NCI-H146 treated with DMSO at 0.1 percent for 48 hours (cell line): ENCODE measurements around the gene SEMA4C.

Experiments used
- DNase-seq: peaks from one replicate; lab custom pipeline; 2025; ENCODE audit not compliant: unreplicated experiment; lab: John Stamatoyannopoulos, UW

SEMA4C gene

DNA sequence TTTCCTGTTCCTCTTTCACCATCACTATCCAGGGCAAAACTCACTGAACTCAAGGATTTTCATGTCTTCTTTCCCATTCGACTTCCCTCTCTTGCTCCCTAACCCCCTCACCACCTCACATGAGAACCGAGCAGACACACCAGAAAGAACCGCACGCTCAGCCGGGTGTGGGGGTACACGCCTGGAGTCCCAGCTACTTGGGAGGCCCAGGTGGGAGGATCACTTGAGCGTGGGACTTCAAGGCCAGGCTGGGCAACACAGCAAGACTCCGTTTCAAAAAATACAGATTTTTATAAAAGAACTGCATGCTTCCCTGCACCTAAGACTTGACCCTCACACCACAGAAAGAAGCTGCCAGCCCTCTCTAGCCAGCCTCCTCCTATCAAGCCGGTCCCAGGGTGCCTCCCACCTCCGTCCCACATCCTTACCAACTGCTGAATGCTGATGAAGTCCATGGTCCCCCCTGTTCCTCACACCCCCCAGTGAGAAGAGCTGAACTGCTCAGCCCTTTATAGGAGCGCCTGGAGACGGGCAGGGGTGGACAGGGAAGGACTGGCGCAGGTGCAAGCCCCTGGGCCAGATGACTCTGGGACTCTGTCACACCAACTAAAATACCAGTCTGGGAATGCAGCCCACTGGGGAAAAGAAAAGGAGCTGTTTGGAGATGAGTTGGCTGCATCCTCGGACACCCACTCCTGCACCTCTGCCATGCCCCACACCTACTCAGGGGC lies 26.2 kb downstream of the SEMA4C start, which contains the start of gene ANKRD23:
ANKRD23 (minus strand) TSS at position 484 of the 731 bp plus-strand sequence; CDS start at position 455, 29 bp downstream.
- no peak for DNase-seq

DNA sequence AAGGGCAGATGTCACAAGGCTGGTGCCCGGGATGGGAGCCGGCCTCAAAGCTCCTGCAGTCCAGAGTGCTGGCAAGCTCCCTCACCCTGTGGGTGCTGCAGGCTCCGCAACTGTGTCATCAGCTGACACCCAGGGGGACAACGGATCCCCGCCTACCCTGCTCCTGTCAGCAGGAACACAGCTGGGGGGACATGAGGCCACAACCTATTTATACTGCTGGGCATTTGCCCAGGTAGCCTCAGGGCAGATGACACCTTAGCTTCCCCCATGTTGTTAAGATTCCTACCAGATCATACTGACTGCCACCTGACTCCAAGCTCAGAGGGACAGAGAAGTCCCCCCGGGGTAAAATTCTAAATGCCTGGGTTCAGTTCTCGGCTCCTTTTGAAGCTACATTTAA lies 27.3 kb downstream of the SEMA4C start:
- peak; percentile 75 for DNase-seq

DNA sequence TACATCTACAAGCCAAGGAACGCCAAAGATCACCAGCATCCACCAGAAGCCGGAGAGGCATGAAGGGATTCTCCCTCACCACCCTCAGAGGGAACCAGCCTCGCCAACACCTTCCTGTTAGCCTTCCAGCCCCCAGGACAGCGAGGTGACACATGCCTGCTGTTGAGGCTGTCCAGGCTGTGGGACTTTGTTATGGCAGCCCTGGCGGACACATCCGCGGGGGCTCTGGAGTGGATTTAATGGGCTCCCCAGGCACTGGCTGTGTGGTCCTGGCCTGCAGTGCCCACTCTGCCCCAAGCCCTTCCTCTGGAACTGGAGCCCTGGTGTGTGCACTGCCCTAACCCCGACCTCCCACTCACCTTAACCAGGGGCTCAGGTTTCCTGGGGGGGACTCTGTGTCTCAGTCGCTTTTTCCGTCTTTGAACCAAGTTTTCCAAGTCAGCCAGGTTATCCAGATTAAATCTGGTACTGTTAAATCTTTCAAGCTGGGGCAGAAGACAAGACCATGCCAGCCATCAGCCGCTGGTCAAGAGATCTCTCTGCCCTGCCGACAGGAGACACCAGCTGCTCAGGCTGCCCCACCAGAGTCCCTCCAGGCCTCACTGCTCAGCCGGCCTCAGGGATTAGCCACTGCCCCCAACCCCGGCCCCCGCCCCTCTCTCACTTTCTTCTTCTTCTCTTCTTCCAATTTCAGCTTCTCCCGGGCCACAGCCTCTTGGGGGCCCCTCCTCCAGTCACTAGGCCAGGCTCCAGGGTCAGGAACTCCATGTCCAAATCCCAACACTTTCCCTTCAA lies 28.0 kb downstream of the SEMA4C start:
- no peak for DNase-seq

GRCh38 chr2:96839875-96840850 lies 29.7 kb downstream of the SEMA4C start:
- DNase-seq: no peak

DNA sequence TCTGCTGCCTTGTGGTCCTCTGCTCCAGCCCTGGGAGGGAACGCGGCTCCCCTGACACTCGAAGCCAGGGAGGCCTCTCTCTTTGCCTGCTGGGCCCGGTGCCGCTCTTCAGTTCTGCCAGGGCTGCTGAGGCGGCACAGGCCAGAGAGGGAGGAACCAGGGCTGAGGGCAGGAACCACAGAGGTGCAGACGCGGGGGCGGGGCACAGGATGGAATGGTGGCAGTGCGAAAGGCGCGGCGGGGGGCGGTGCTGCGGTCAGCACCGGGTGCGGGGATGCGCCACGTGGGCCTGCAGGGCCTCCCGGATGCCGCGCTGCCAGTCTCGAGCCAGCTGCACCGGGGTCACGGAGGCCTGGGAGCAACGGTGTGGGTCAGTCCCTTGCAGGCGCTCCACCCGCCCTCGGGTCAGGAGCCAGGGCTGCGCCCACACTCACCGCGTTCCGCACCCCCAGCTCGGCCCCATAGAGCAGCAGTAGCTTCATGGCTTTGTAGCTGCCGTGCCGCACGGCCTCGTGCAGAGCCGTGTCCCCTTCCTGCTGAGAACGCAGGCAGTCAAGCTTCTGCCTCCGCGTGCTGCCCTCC lies 30.5 kb downstream of the SEMA4C start:
- DNase-seq: no peak

DNA sequence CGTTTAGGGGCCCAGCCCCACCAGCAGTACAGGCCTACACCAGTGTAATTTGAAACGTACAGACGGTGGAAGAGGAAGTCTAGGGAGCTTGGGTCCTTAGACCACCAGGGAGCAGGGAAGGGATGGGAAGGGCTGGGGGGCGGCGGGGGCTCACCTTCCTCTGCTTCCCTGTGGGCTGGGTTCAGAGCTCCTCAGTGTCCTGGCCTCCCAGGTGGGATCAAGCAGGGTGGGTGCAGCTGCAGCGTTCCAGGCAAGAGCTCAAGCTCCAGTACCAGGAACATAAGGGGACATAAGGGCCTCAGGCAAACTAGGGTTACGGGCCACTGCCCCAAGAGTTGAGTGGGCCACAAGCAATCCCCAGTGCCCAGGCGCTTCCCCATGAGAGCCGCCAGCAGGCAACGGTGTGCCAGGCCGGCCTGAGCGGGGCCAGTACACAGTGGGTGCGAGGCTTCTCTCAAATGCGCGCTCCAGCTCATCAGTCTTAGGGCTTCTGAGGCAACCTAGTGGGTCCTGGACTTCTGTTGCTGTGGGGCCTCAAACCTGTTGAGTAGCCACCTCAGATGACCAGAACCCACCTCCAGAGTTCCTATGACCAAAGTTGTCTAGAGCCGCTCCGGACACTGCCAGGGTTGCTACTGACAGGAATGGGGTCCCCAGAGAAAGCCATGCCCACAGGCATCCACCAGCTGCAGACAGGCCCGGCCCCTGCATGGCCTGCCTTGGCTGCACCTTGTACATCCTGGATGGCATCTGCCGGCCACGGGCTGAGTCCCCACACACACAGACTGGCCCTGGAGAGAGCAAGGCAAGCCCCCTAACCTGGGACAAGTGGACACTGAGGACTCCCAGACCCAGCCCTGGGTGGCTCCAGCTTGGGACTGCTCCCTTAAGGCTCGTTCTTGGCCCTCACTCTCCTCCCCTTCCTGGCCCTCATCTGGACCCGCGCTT lies 31.3 kb downstream of the SEMA4C start:
- no peak for DNase-seq

DNA sequence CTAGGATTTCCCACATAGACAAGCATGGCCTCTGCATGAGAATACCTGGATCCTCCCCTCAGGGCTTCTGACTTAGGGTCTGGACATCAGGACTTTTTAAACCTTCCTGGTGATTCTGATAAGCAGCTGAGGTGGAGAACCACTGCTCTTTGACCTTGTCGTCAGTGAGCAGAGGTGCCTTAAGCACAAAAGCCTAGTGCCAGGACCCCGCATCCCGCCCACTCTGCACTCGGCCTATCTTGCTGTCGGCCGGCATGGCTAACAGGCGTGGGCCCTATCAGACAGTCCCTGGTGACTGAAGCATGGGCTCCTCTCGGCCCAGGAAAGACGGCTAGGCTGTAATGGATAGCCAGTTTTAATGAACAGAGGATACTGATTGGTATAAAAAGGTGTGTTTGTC lies 32.3 kb downstream of the SEMA4C start:
- no peak for DNase-seq

- DNase-seq: no peak
These were observed 34.0 kb downstream of the SEMA4C start for GRCh38 chr2:96835830-96836229.

- DNase-seq: peak; percentile 95
These were observed 36.9 kb downstream of the SEMA4C start for GRCh38 chr2:96832754-96833507.

GRCh38 chr2:96832408-96832753 lies 37.5 kb downstream of the SEMA4C start:
- no peak for DNase-seq

- no peak for DNase-seq
These were observed 38.2 kb downstream of the SEMA4C start for GRCh38 chr2:96831679-96832078.

GRCh38 chr2:96830044-96830562 lies 39.8 kb downstream of the SEMA4C start:
- DNase-seq: no peak

DNA sequence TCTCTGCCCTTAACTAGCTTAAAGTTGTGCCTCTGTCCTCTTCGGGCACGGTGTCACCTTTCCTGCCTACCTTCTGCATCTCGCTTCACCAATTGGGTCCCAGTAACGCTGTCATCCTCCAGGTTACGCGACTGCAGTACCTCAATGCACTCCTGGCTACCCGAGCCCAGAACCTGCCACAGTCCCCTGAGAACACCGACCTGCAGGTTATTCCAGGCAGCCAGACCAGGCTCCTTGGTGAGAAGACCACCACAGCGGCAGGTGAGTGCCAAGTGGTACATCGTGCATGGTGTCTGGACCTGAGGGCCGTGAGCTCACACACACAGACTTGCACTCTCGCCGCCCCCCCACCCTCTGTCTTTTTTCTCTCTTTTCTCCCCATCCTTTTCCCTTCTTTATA lies 41.0 kb downstream of the SEMA4C start:
- no peak for DNase-seq

DNA sequence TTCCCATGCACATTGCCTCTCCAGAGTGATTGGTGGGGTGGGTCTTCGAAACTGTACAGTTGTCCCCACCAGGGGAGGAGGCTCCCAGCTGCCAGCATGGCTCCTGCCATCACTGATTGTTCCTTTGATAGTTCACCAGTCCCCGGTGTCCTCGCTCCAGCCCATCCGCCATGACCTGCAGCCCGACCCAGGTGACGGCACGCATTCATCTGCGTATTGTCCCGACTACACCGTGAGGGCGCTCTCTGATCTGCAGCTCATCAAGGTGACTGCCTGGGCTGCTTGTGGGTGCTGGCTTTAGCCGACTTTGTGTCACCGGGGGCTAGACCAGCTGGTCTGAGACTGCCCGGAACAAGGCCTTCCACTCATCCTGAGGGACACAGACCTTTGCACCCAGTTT lies 41.4 kb downstream of the SEMA4C start:
- no peak for DNase-seq

GRCh38 chr2:96826546-96827278 lies 43.2 kb downstream of the SEMA4C start:
- no peak for DNase-seq

DNA sequence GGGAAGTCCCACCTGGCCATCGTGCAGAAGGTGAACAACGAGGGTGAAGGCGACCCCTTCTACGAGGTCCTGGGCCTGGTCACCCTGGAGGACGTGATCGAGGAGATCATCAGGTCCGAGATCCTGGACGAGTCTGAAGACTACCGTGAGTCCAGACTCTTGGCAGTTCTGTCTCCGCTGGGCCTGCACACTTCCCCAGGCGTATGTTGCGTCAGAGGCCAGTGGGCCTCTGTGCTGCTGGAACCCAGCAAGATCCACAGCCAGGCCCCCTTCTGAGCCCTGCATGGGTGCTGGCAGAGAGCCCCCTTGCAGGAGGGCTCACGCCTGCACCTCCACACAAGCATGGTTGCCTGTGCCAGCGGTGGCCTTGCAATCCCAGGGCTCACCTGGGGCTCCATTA lies 44.8 kb downstream of the SEMA4C start:
- no peak for DNase-seq

DNA sequence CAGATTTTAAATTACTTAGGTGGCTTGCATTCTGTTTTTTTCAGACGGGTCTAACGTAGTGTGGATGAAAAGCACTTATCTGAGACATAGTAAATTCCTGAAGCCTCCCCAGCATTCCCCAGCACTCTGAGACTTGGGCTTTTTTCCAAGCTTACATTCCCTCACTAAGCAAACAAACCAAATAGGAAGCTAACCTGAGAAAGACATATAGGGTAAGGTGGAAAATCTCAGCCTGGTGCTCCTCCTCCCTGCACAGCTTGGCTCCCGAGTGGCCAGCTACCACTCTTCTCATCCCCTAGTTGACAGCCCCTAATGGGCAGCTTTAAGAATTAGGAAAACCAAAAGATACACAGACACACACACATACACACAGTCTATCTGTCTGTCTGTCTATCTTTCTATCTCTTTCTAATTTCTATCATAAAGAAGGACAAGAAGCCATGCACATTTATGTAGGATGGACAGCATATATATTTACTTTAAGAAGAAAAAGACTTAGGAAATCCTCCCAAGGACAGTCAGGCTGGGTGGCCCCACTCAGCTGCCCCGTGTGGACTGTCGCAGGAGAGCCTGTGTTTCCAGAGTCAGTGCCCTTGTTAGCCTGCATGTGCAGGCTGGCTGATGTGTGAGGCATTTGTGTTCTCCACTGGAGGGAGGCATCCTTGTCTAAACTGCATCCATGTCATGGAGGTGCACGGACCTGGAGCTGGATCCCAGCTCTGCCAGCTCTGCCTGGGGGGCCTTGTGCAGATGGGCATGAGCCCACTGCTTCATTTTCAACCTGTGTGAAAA lies 45.6 kb downstream of the SEMA4C start:
- DNase-seq: no peak
